NCI-H2227 (cell line): ENCODE measurements around the gene ZNF521.
A peak's percentile ranks its signal among the peaks of the same experiment; 100 is the strongest.

Source experiments
- DNase-seq: peaks from one replicate; lab custom pipeline; 2025; ENCODE audit not compliant: unreplicated experiment; lab: John Stamatoyannopoulos, UW

The ZNF521 gene

GRCh38 chr18:25229920-25230319 is 122.0 kb downstream of the ZNF521 start:
- DNase-seq, result no peak

- DNase-seq, result no peak
Observed at GRCh38 chr18:25229081-25229480, 122.9 kb downstream of the ZNF521 start.

GRCh38 chr18:25228410-25228809 is 123.6 kb downstream of the ZNF521 start:
- no peak for DNase-seq

DNA sequence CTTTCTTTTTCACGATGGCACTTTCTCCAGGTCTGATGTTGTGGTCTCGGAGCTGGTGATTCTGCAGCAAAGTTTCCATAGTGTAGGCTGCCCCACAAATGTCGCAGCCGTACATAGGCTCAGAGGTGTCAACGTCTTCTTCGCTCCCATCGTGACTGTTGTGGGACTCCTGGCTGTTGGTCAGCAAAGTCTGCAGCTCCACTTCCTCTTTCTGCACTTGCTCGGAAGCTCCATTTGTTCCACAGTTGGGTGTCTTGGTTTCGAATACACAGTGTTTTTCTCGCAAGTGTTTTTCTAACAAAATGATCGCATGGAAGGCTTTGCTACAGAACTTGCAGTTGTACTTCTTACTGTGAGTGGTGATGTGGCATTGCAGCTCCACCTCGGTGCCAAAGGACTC is 126.8 kb downstream of the ZNF521 start:
- DNase-seq, result no peak

- no peak for DNase-seq
Observed at GRCh38 chr18:25223899-25224886, 127.8 kb downstream of the ZNF521 start.

DNA sequence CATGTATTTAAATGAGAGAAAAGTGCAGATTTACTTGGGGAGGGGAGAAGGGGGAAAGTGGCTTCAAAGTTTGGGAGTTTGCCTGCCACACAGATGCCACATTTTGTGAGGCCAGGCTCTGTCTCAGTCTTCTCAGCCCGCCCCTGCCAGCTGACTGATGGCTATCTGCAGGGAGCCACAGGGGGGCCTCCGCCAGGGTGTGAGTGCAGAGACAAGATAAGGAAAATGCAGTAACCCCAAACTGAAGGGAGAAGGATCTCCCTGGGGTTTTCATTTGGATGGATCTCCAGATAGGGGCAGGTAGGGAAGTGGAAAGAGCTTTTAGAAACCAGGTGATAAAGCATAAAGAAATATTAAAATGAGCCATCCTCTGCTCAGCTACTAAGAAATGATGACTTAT is 128.8 kb downstream of the ZNF521 start:
- DNase-seq, result no peak

GRCh38 chr18:25222648-25223047 is 129.3 kb downstream of the ZNF521 start:
- DNase-seq, result no peak

- no peak for DNase-seq
Observed at GRCh38 chr18:25210622-25211021, 141.3 kb downstream of the ZNF521 start.

- no peak for DNase-seq
Observed at GRCh38 chr18:25192065-25192464, 159.9 kb downstream of the ZNF521 start.

GRCh38 chr18:25190472-25190871 is 161.5 kb downstream of the ZNF521 start:
- no peak for DNase-seq

- peak; percentile 16 for DNase-seq
Observed at GRCh38 chr18:25189391-25190185, 162.4 kb downstream of the ZNF521 start.

GRCh38 chr18:25187521-25188192 is 164.3 kb downstream of the ZNF521 start:
- no peak for DNase-seq

GRCh38 chr18:25186871-25187270 is 165.1 kb downstream of the ZNF521 start:
- DNase-seq, result no peak

DNA sequence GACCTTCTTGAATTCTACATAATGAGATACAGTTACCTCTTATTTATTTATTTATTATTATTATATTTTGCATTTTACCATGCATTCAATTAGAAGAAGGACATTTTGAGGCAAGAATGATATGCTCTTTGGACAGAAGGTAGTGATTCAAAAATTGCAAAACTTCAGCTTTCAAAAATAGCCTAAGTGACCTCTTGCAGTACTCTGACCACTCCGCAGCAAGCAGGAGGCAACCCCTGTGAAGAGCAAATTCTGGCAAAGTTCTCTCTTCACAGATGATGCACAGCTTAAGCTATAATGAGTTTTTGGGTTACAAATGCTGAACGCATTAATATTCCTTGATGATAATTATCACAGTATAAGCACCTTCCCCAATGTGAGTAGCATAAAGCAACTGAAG is 170.0 kb downstream of the ZNF521 start:
- no peak for DNase-seq

DNA sequence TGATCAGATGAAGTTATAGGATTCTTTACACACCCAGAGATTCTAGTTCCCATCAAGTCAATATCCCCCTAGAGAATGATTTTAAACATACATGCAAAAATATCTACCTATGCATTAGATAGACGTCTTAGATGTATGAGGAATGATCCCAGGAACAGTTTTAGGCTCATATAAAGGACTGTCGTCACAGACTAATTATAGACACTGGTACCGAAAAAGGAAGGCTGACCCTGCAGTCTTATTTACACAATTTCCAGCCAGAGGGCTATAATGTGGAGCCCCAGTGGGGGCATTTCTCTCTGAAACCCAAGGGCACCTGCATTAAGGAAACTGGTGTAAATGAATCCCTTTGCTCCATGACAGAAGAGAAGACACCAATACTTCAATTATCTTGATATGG is 170.4 kb downstream of the ZNF521 start:
- DNase-seq, result no peak

GRCh38 chr18:25180973-25181548 is 170.9 kb downstream of the ZNF521 start:
- no peak for DNase-seq

- DNase-seq, result no peak
Observed at GRCh38 chr18:25177631-25178030, 174.3 kb downstream of the ZNF521 start.

DNA sequence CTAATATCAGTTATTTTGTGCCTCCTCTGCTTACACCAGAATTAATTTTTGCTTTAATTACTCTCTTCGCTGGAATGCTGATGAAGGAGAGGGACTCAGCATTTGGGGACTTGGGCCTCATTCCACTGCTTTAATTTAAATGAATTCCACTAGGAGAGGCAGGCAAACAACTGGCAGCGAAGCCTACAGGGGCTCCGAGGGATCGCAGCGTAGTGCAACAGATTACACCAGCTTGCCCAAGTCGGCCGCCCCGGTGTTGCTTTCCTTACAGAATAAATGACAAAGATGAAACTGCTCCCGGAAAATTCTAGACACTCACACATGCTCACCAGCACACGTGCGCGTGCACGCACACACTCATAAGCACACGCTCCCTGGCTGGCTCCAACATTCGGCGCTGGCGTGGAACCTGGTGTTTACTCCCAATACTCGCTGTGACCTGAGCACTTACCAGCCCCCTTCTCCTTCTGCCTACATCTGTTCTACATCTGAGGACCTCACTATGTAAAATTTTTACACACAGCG is 175.4 kb downstream of the ZNF521 start:
- no peak for DNase-seq

DNA sequence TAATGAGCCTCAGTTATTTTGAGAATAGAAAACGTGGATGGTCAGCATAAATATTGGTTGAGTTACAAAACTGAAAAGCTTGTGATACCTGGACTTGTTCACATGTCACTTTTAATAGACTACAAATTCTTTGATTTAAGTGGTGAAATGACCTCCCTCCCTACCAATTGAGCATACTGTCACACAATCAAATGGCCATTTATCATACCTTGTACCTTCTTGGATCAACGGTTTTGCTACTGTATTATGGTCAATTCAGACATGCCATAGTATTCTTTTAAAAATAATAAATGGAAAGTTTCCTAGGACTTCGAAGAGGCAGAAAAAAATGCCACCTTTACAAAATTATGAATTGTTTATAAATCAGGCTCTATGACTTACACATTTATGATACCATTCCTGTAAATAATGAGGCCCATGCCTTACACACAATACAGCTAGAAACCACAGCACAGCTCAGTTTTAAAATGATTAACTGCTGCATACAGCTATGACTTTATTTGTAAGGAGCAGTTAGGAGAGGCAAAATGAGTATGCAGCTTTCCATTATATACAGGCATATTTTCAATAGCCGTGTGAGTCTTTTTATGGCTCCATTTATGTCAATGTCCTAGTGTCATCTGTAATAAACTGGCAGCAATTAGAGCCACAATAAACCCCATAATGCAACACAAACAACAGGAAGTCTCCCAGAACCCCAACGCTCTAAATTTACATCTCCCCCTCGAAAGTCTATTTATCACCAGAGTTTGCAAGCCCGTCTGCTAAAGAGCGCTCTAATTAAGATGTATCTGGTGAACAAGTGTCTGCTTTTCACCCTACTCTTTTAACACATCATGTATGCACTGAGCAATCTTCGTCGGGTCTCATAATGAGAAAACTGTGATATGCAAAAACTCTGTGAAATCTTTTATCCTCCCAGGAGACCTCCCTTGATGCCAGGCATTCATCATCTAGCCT is 176.1 kb downstream of the ZNF521 start:
- DNase-seq, result no peak

DNA sequence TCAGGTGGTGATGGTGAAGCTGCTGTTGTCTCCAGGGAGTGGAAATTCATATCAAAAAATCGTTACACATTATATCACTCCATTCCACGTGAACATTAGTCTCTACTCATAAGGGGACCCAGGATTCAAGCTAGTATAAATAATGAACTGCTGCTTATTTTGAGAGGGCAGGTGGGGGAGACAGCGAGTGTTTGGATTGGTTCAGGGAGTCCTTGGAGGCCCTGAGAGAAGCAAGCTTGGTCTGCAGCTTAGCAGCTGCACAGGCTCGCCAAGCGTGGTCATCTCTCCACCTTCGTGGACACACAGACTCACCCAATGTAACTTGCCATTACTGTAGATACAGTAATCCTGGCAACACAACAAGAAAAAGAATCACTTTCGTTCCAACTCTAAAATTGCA is 177.6 kb downstream of the ZNF521 start:
- DNase-seq, result no peak
